Osteoblast (primary cell): ENCODE data around the gene HEXB. TPM values are rescaled to one million over a fixed set of nuclear protein-coding genes. Genes with fewer than 3 reads are reported as not detected.
A peak's percentile ranks its signal among the peaks of the same experiment; 100 is the strongest.
"Not testable (repeated sequence)": the region's sequence is repeated elsewhere in the genome, so short reads cannot be mapped to it uniquely, and the experiment has no call there.

Experiments used
- DNase-seq: peaks from one replicate; pipeline ENCODE4 v3.0.0; 2011; ENCODE audit warnings: low spot score, mixed read lengths; ENCODE audit not compliant: insufficient read length; ENCODE audit errors: missing footprints
- H2AFZ ChIP-seq: 2 replicates; pipeline ENCODE4 v1.6.0; 2011; ENCODE audit warnings: mild to moderate bottlenecking, low read length
- H3K27ac ChIP-seq: 2 replicates; pipeline ENCODE4 v1.5.1; 2011; ENCODE audit warnings: mild to moderate bottlenecking, low read depth, low read length, moderate library complexity
- H3K27me3 ChIP-seq: 2 replicates; pipeline ENCODE4 v1.6.0; 2012; ENCODE audit warnings: mild to moderate bottlenecking, control low read depth, inconsistent platforms, low read length, moderate library complexity; ENCODE audit not compliant: insufficient read depth
- H3K36me3 ChIP-seq: 2 replicates; pipeline ENCODE4 v1.5.1; 2011; ENCODE audit warnings: mild to moderate bottlenecking, low read length, control low read depth, moderate library complexity; ENCODE audit not compliant: insufficient read depth
- H3K4me1 ChIP-seq: 2 replicates; pipeline ENCODE4 v1.5.1; 2011; ENCODE audit warnings: mild to moderate bottlenecking, low read length, control low read depth, moderate library complexity; ENCODE audit not compliant: insufficient read depth
- H3K4me2 ChIP-seq: 2 replicates; pipeline ENCODE4 v1.6.0; 2011; ENCODE audit warnings: mild to moderate bottlenecking, low read length; ENCODE audit not compliant: insufficient read depth
- H3K4me3 ChIP-seq: fragments of 200-600 bp; sonication (generic); 3 replicates; pipeline ENCODE4 v1.5.1; 2012; ENCODE audit warnings: mild to moderate bottlenecking, low read length, inconsistent platforms; ENCODE audit not compliant: insufficient read depth
- H3K79me2 ChIP-seq: 2 replicates; pipeline ENCODE4 v1.6.0; 2012; ENCODE audit warnings: mild to moderate bottlenecking, low read length, control low read depth, inconsistent platforms; ENCODE audit not compliant: insufficient read depth
- H3K9me3 ChIP-seq: 2 replicates; pipeline ENCODE4 v1.5.1; 2011; ENCODE audit warnings: low read depth, low read length, control low read depth
- H4K20me1 ChIP-seq: 2 replicates; pipeline ENCODE4 v1.6.0; 2012; ENCODE audit warnings: mild to moderate bottlenecking, low read length, control low read depth; ENCODE audit not compliant: insufficient read depth
- total RNA-seq: library from RNA; depleted of rRNA; stranded (reverse); fragments of >200 nt; gene quantifications from 2 replicates; pipeline ENCODE4 v1.2.3, GENCODE V29; 2012
- TF ChIP-seq, protein P1 (sequence below): IDR thresholded peaks from 2 replicates; pipeline ENCODE4 v1.5.1; 2011; ENCODE audit warnings: mild to moderate bottlenecking, low read depth, low read length, moderate library complexity; ENCODE audit errors: extremely low read depth

HEXB gene
- total RNA-seq, 1 donor, result 267 TPM

DNA sequence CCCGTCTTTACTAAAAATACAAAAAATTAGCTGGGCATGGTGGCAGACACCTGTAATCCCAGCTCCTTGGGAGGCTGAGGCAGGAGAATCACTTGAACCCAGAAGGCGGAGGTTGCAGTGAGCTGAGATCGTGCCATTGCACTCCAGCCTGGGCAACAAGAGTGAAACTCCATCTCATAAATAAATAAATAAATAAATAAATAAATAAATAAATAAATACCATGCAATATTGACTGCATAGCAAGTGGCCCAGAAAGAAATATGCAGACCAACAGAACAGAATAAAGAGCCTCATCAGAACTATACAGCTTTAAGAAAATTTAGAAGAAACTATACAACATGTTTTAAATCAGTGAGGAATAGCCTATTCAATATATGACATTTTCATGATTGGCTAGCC lies 6.9 kb upstream of the HEXB start:
- not testable (repeated sequence) for H3K27me3 ChIP-seq, H3K36me3 ChIP-seq, H4K20me1 ChIP-seq

GRCh38 chr5:74679300-74679699 lies 5.7 kb upstream of the HEXB start:
- not testable (repeated sequence) for H3K27ac ChIP-seq

More for the DNA sequence above, 6.9 kb upstream of the HEXB start:
- not testable (repeated sequence) for H3K9me3 ChIP-seq, DNase-seq, H2AFZ ChIP-seq, H3K79me2 ChIP-seq, H3K4me3 ChIP-seq, H3K27ac ChIP-seq, H3K4me1 ChIP-seq, H3K4me2 ChIP-seq

DNA sequence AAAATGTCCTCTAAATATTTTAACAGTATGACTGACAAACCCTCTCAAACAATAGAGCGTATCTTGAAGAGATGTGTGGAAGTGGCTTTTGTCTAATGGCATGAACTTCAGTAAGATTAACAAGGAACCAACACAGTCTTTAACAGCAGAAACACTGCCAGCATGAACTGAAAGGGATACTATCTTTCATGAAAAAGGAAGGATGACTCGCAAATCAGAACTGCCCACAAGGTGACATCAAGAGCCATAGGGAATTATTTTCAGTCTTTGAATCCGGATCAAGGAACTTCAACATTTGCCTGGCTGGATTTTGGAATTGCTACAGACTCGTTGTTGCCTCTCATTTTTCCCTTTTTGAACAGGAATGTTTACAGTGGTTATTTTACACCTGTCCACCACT lies 5.1 kb upstream of the HEXB start:
- Histone ChIP-seq H3K27ac (no peak overlapping the region), H3K36me3 (no peaks in the 10 kb centered on the region), H4K20me1 (no peaks in the 10 kb centered on the region), H2AFZ (peak overlapping the region; percentile 68), H3K4me2 (peak overlapping the region; percentile 36), H3K79me2 (no peaks in the 10 kb centered on the region), H3K27me3 (no peaks in the 10 kb centered on the region), H3K4me1 (no peaks in the 10 kb centered on the region), H3K4me3 (no peak overlapping the region), H3K9me3 (no peaks in the 10 kb centered on the region)
- TF ChIP-seq, protein P1, sequence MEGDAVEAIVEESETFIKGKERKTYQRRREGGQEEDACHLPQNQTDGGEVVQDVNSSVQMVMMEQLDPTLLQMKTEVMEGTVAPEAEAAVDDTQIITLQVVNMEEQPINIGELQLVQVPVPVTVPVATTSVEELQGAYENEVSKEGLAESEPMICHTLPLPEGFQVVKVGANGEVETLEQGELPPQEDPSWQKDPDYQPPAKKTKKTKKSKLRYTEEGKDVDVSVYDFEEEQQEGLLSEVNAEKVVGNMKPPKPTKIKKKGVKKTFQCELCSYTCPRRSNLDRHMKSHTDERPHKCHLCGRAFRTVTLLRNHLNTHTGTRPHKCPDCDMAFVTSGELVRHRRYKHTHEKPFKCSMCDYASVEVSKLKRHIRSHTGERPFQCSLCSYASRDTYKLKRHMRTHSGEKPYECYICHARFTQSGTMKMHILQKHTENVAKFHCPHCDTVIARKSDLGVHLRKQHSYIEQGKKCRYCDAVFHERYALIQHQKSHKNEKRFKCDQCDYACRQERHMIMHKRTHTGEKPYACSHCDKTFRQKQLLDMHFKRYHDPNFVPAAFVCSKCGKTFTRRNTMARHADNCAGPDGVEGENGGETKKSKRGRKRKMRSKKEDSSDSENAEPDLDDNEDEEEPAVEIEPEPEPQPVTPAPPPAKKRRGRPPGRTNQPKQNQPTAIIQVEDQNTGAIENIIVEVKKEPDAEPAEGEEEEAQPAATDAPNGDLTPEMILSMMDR, result no peak
- DNase-seq, result no peak

More at GRCh38 chr5:74679300-74679699, 5.7 kb upstream of the HEXB start:
- H2AFZ ChIP-seq, H3K4me3 ChIP-seq, DNase-seq, H3K4me1 ChIP-seq, H3K9me3 ChIP-seq, H3K79me2 ChIP-seq, H3K4me2 ChIP-seq, H4K20me1 ChIP-seq, H3K36me3 ChIP-seq, H3K27me3 ChIP-seq: not testable (repeated sequence)

DNA sequence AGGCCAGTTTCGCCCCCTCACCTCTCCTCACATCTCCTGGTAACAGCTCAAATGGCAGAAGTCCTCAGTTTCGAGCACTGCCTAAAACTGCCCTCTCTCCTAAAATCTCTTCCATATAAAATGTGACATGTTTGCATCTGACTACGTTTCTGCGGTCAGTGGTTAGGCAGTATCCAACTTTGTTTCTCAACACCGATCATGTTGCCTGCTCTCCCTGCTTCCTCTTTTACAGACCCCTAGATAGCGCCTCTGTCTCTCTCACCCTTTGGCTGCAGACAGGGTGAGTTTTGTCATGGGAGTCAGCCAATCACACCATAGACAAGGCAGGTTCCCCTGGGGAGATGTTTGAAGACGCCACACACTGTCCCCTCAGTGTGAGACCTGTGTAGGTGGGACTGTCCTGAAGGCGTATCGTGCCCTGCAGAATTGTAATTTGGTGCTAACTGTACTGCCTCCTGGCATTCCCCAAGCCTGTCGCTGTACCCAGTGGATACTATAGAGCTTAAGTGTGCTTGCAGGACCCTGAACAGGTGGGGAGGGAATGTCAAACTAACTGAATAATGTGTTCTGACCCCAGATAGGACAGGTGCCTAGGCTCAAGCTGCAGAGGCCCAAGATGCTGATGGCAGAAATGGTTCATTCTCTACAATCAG lies 1.1 kb downstream of the HEXB start:
- Histone ChIP-seq H3K27ac (peak overlapping the region; percentile 73), H4K20me1 (peaks cover 12% of the 10 kb centered on the region), H2AFZ (peak overlapping the region; percentile 86), H3K4me2 (peak overlapping the region; percentile 90), H3K27me3 (no peaks in the 10 kb centered on the region), H3K9me3 (no peaks in the 10 kb centered on the region), H3K79me2 (peaks cover 38% of the 10 kb centered on the region), H3K36me3 (peaks cover 19% of the 10 kb centered on the region), H3K4me3 (peak overlapping the region; percentile 77), H3K4me1 (peaks cover 18% of the 10 kb centered on the region)
- TF ChIP-seq, protein P1, result no peak
- DNase-seq, result no peak
